ENCODE data around the gene PLA2G6. TPM values are rescaled to one million over a fixed set of nuclear protein-coding genes. Genes with fewer than 3 reads are reported as not detected.
A peak's percentile ranks its signal among the peaks of the same experiment; 100 is the strongest.

PLA2G6 gene
- total RNA-seq, 1 experiment from 2014 or later = 36.0 TPM

DNA sequence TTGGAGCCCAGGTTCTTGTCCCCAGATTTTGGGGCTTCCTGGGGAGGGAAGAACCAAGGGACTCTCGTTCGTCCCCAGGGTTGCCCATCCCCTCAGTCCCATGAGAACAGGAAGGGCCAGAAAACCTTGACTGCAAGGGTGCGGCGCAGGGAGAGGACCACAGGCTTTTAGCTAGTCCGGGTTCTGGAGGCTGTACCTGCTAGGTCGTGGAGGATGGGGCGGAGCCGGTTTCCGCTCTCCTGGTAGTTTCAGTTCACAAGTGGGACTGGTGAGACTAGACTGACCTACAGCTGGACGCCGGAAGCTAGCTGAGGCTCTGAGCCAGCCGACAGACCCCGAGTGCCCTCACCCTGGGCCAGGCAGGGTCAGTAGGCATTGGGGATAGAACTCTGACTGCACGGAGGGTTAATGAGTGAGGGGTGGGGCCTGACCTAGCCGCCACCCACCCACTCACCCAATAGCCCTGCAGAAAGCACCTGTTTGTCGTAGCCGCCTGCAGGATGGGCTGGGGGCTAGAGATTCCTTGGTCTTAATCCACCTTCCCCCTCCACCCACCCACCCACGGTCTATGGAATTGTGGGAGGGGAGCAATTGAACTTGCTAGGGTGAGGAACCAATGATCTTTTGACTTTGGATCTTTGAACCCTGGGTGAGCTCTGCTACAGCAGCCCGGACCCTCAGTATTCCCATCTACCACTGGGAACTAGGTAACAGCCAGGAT, 21.6 kb upstream of the PLA2G6 start:
- Histone ChIP-seq H3K79me2 (ENCODE audit: insufficient read depth, low read length) (peaks cover 54% of the 10 kb centered on the region), H3K27me3 (ENCODE audit: insufficient read depth, low read length) (no peaks in the 10 kb centered on the region), H3K9ac (ENCODE audit: low read length) (peak overlapping the region; percentile 94), H4K20me1 (ENCODE audit: insufficient read depth) (peaks cover 4% of the 10 kb centered on the region; the same call in 1 of the 2 replicates), H3K4me2 (ENCODE audit: low read length) (peak overlapping the region; percentile 77), H3K9me3 (ENCODE audit: control insufficient read depth in 1 of 2, insufficient read depth in 1 of 2, low read depth in 1 of 2, low read length in 2 of 2) (no peaks in the 10 kb centered on the region), H3K9me2 (ENCODE audit: insufficient read depth) (no peaks in the 10 kb centered on the region), H3K36me3 (ENCODE audit: control insufficient read depth in 1 of 2, insufficient read depth in 2 of 2, low read length in 2 of 2) (0 out of 4 replicates have a peak, but pooled peaks cover 0 to 3% of the 10 kb centered on the region in 2 experiments), H2AFZ (ENCODE audit: low read depth, low read length, poor library complexity, severe bottlenecking) (no peak overlapping the region), H3K4me1 (ENCODE audit: control insufficient read depth in 1 of 2, insufficient read depth in 2 of 2, low read length in 2 of 2) (peaks cover 12 to 31% of the 10 kb centered on the region in 2 experiments), H3K27ac (ENCODE audit: low read depth, low read length) (peak overlapping the region; percentile 99), H3K4me3 (replicated peaks in 1 of 2; ENCODE audit: low read depth in 1 of 2, low read length in 2 of 2) (peak overlapping the region; percentile 64 to 85)
- intact Hi-C loops (cut with micrococcal nuclease) = no loop called here
- no peak for DNase-seq (ENCODE audit: low read depth, low spot score)
- ATAC-seq = peak; percentile 52
- TF ChIP-seq POLR2AphosphoS5 (IDR thresholded peaks at IDR 0.05; ENCODE audit: low read depth, low read length) (no peak), JUND (IDR thresholded peaks at IDR 0.05) (no peak)
- POLR2A ChIA-PET = interaction anchor here (1.1 to 1.8 kb wide), 3 partner anchors 15 to 21 kb away, joined by 3 to 6 read pairs (median 3); no protein-coding TSS in a partner anchor
- RAD21 ChIA-PET (ENCODE audit: low non-redundant PET in 1 of 2, low total read pairs in 2 of 2, uncharacterized antibody in 2 of 2, unreplicated experiment in 2 of 2) = interaction anchor here in 1 of 2 experiments (0.7 kb wide), 1 partner anchor 61 kb away, joined by 5 read pairs; no protein-coding TSS in a partner anchor
- no TSS peak for BruUV-seq (replicated peaks)
- CTCF ChIA-PET = interaction anchor here (0.6 kb wide), 1 partner anchor 80 kb away, joined by 3 read pairs; no protein-coding TSS in a partner anchor

GRCh38 chr22:38202437-38203089, 20.9 kb upstream of the PLA2G6 start:
- peak overlapping the region; percentile 94 for H3K9ac ChIP-seq (ENCODE audit: low read length)
- no peaks in the 10 kb centered on the region for H3K27me3 ChIP-seq (ENCODE audit: insufficient read depth, low read length)
- no peak for DNase-seq (ENCODE audit: low read depth, low spot score)
- BruUV-seq (replicated peaks) = TSS peak; percentile 43
- no peak overlapping the region for H2AFZ ChIP-seq (ENCODE audit: low read depth, low read length, poor library complexity, severe bottlenecking)
- intact Hi-C loops (cut with micrococcal nuclease) = no loop called here
- H3K79me2 ChIP-seq (ENCODE audit: insufficient read depth, low read length) = peaks cover 47% of the 10 kb centered on the region
- POLR2A ChIA-PET = interaction anchor here (1.0 to 2.0 kb wide), 3 partner anchors 12 to 22 kb away, joined by 3 to 6 read pairs (median 4); no protein-coding TSS in a partner anchor
- peaks cover 12 to 27% of the 10 kb centered on the region in 2 experiments for H3K4me1 ChIP-seq (ENCODE audit: control insufficient read depth in 1 of 2, insufficient read depth in 2 of 2, low read length in 2 of 2)
- ATAC-seq = peak; percentile 65
- H3K9me2 ChIP-seq (ENCODE audit: insufficient read depth) = no peaks in the 10 kb centered on the region
- CTCF ChIA-PET = interaction anchor here (1.0 kb wide), 1 partner anchor 88 kb away, joined by 3 read pairs; no protein-coding TSS in a partner anchor
- peak overlapping the region; percentile 77 for H3K4me2 ChIP-seq (ENCODE audit: low read length)
- H3K36me3 ChIP-seq (ENCODE audit: control insufficient read depth in 1 of 2, insufficient read depth in 2 of 2, low read length in 2 of 2) = 0 out of 4 replicates have a peak, but pooled peaks cover 0 to 3% of the 10 kb centered on the region in 2 experiments
- RAD21 ChIA-PET (ENCODE audit: low non-redundant PET in 1 of 2, low total read pairs in 2 of 2, uncharacterized antibody in 2 of 2, unreplicated experiment in 2 of 2) = interaction anchor here in 1 of 2 experiments (0.6 kb wide), 1 partner anchor 471 kb away, joined by 3 read pairs; no protein-coding TSS in a partner anchor
- peaks cover 4% of the 10 kb centered on the region; the same call in 1 of the 2 replicates for H4K20me1 ChIP-seq (ENCODE audit: insufficient read depth)
- H3K9me3 ChIP-seq (ENCODE audit: control insufficient read depth in 1 of 2, insufficient read depth in 1 of 2, low read depth in 1 of 2, low read length in 2 of 2) = no peaks in the 10 kb centered on the region
- H3K27ac ChIP-seq (ENCODE audit: low read depth, low read length) = peak overlapping the region; percentile 99
- peak overlapping the region; percentile 64 to 85 for H3K4me3 ChIP-seq (replicated peaks in 1 of 2; ENCODE audit: low read depth in 1 of 2, low read length in 2 of 2)
- TF ChIP-seq SIN3A (IDR thresholded peaks at IDR 0.05; ENCODE audit: low read depth) = peak; percentile 25
- TF ChIP-seq, protein P1, sequence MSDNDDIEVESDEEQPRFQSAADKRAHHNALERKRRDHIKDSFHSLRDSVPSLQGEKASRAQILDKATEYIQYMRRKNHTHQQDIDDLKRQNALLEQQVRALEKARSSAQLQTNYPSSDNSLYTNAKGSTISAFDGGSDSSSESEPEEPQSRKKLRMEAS (IDR thresholded peaks at IDR 0.05) = peak; percentile 79
- TF ChIP-seq EZH2phosphoT487 (IDR thresholded peaks at IDR 0.05; ENCODE audit: borderline replicate concordance) = no peak
- no peak for TF ChIP-seq YY1 (IDR thresholded peaks at IDR 0.05; ENCODE audit: extremely low read depth, insufficient replicate concordance, low read depth, low read length)
- no peak for TF ChIP-seq CBX3 (IDR thresholded peaks at IDR 0.05; ENCODE audit: low read depth)
- peak; percentile 50; the same call in 1 of the 2 replicates for TF ChIP-seq ZFX (IDR thresholded peaks at IDR 0.05)
- TF ChIP-seq FOSL1 (IDR thresholded peaks at IDR 0.05; ENCODE audit: low read depth) = no peak
- TF ChIP-seq ELF1 (IDR thresholded peaks at IDR 0.05; ENCODE audit: borderline replicate concordance, low read depth) = no peak
- peak; percentile 64 for TF ChIP-seq EGR1 (IDR thresholded peaks at IDR 0.05; ENCODE audit: low read depth)
- TF ChIP-seq, protein P2, sequence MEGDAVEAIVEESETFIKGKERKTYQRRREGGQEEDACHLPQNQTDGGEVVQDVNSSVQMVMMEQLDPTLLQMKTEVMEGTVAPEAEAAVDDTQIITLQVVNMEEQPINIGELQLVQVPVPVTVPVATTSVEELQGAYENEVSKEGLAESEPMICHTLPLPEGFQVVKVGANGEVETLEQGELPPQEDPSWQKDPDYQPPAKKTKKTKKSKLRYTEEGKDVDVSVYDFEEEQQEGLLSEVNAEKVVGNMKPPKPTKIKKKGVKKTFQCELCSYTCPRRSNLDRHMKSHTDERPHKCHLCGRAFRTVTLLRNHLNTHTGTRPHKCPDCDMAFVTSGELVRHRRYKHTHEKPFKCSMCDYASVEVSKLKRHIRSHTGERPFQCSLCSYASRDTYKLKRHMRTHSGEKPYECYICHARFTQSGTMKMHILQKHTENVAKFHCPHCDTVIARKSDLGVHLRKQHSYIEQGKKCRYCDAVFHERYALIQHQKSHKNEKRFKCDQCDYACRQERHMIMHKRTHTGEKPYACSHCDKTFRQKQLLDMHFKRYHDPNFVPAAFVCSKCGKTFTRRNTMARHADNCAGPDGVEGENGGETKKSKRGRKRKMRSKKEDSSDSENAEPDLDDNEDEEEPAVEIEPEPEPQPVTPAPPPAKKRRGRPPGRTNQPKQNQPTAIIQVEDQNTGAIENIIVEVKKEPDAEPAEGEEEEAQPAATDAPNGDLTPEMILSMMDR (IDR thresholded peaks at IDR 0.05 in 2 of 3, conservative IDR thresholded peaks at IDR 0.05 in 1 of 3; ENCODE audit: borderline replicate concordance in 1 of 3, insufficient read depth in 1 of 3, low read depth in 2 of 3, low read length in 2 of 3) = no peak
- TF ChIP-seq CEBPB (IDR thresholded peaks at IDR 0.05; ENCODE audit: low read depth) = no peak
- TF ChIP-seq EZH2 (IDR thresholded peaks at IDR 0.05) = no peak
- TF ChIP-seq POLR2A (IDR thresholded peaks at IDR 0.05; ENCODE audit: borderline replicate concordance, extremely low read depth, insufficient read depth, insufficient read length) = no peak
- TF ChIP-seq RAD21 (IDR thresholded peaks at IDR 0.05; ENCODE audit: low read depth) = no peak
- no peak; the same call in 1 of the 2 replicates for TF ChIP-seq POLR2AphosphoS5 (IDR thresholded peaks at IDR 0.05; ENCODE audit: low read depth, low read length)
